ENCODE measurements around the gene PTPRK.

The PTPRK gene

GRCh38 chr6:128275030-128275429, 245.4 kb downstream of the PTPRK start:
- no peak for DNase-seq (ENCODE audit: low read depth)
- TF ChIP-seq, protein P1, sequence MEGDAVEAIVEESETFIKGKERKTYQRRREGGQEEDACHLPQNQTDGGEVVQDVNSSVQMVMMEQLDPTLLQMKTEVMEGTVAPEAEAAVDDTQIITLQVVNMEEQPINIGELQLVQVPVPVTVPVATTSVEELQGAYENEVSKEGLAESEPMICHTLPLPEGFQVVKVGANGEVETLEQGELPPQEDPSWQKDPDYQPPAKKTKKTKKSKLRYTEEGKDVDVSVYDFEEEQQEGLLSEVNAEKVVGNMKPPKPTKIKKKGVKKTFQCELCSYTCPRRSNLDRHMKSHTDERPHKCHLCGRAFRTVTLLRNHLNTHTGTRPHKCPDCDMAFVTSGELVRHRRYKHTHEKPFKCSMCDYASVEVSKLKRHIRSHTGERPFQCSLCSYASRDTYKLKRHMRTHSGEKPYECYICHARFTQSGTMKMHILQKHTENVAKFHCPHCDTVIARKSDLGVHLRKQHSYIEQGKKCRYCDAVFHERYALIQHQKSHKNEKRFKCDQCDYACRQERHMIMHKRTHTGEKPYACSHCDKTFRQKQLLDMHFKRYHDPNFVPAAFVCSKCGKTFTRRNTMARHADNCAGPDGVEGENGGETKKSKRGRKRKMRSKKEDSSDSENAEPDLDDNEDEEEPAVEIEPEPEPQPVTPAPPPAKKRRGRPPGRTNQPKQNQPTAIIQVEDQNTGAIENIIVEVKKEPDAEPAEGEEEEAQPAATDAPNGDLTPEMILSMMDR (IDR thresholded peaks at IDR 0.05; ENCODE audit: control insufficient read depth, extremely low read depth, insufficient read depth), result no peak
- no peak overlapping the region for H3K4me3 ChIP-seq (ENCODE audit: low read depth, low read length)

- TF ChIP-seq, protein P1 (IDR thresholded peaks at IDR 0.05; ENCODE audit: control insufficient read depth, extremely low read depth, insufficient read depth), result no peak
Measured at GRCh38 chr6:128271527-128271926, 248.9 kb downstream of the PTPRK start.

DNA sequence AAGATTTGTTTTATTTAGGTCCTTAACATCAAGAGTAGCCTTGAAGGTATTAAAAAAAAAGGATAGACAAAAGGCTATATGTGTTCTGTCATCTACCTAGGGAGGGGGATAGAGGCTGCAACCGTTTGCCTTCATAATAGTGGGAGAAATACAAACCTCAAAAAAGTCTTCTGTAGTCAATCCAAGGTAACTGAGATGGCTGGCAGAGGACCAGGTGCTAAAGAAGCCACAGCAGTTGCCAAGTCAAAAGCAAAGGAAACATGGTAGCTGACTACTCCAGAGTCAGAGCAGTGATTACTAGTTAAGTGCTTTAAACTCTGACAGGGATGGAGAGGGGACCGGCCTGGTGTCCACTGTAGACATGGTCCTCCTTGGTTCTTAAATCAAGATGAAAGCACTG, 249.4 kb downstream of the PTPRK start:
- TF ChIP-seq, protein P1 (IDR thresholded peaks at IDR 0.05; ENCODE audit: control insufficient read depth, extremely low read depth, insufficient read depth), result no peak
- H3K4me3 ChIP-seq (ENCODE audit: low read depth, low read length), result no peak overlapping the region
- no peak for DNase-seq (ENCODE audit: low read depth)

More at GRCh38 chr6:128271527-128271926, 248.9 kb downstream of the PTPRK start:
- no peak for DNase-seq (ENCODE audit: low read depth)
- H3K4me3 ChIP-seq (ENCODE audit: low read depth, low read length), result no peak overlapping the region

GRCh38 chr6:128266946-128267345, 253.5 kb downstream of the PTPRK start:
- DNase-seq (ENCODE audit: low read depth), result no peak
- TF ChIP-seq, protein P1 (IDR thresholded peaks at IDR 0.05; ENCODE audit: control insufficient read depth, extremely low read depth, insufficient read depth), result no peak

GRCh38 chr6:128265706-128266105, 254.7 kb downstream of the PTPRK start:
- H3K4me3 ChIP-seq (ENCODE audit: low read depth, low read length), result no peak overlapping the region
- TF ChIP-seq, protein P1 (IDR thresholded peaks at IDR 0.05; ENCODE audit: control insufficient read depth, extremely low read depth, insufficient read depth), result no peak
- no peak for DNase-seq (ENCODE audit: low read depth)

More at GRCh38 chr6:128266946-128267345, 253.5 kb downstream of the PTPRK start:
- no peak overlapping the region for H3K4me3 ChIP-seq (ENCODE audit: low read depth, low read length)

DNA sequence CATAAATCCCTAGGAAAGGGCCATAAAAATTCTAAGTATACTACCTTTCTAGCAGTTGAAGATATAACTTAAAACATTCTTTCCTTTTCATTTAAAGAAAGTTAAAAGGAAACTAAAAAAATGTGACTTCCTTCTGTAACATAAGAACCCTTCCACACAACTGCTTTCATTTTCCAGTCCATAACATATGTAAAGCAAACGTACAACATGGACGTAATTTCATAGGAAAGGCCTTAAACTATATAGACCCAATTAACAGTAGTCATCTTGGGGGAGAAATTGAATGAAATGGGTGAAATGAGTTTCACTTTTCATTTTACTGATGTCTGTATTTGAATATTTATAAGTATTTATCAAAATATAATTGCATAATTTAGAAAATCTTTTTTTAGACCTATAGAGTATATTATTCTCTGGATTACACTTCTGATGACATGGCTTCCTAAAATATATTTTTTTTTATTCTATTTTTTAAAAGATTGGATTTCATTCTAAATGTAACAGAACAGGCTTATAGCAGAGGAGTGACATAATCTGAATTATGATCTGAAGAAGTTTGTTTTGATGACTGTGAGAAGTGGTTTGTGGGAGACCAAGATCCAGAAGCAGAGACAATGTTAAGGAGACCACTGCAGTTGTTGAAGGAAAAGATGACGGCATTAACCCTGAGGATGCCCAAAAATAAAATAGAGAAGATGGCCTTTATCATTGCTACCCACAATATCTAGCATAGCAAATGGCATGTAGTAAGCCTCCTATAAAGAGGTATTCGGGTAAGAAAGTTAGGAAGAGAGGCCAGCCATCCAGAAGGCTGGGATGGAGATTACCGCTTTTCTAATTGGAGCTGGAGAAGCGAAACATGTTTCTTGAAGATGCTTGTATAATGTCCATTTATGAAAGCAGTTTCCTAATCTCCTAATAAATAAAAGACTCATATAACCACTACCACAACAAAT, 260.4 kb downstream of the PTPRK start:
- TF ChIP-seq, protein P1 (IDR thresholded peaks at IDR 0.05; ENCODE audit: control insufficient read depth, extremely low read depth, insufficient read depth), result no peak
- H3K4me3 ChIP-seq (ENCODE audit: low read depth, low read length), result no peak overlapping the region
- no peak for DNase-seq (ENCODE audit: low read depth)

Measured in LNCaP clone FGC (cell line).